HG03457 (cell line): Measurements from ENCODE around the gene COQ9.
"Not testable (repeated sequence)": the region's sequence is repeated elsewhere in the genome, so short reads cannot be mapped to it uniquely, and the experiment has no call there.

Experiments
- ATAC-seq: cut with Tn5 transposase; IDR thresholded peaks from one replicate; pipeline ENCODE4 v1.9.1; 2021; ENCODE audit warnings: moderate number of reproducible peaks; ENCODE audit not compliant: unreplicated experiment

Gene COQ9, protein sequence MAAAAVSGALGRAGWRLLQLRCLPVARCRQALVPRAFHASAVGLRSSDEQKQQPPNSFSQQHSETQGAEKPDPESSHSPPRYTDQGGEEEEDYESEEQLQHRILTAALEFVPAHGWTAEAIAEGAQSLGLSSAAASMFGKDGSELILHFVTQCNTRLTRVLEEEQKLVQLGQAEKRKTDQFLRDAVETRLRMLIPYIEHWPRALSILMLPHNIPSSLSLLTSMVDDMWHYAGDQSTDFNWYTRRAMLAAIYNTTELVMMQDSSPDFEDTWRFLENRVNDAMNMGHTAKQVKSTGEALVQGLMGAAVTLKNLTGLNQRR

DNA sequence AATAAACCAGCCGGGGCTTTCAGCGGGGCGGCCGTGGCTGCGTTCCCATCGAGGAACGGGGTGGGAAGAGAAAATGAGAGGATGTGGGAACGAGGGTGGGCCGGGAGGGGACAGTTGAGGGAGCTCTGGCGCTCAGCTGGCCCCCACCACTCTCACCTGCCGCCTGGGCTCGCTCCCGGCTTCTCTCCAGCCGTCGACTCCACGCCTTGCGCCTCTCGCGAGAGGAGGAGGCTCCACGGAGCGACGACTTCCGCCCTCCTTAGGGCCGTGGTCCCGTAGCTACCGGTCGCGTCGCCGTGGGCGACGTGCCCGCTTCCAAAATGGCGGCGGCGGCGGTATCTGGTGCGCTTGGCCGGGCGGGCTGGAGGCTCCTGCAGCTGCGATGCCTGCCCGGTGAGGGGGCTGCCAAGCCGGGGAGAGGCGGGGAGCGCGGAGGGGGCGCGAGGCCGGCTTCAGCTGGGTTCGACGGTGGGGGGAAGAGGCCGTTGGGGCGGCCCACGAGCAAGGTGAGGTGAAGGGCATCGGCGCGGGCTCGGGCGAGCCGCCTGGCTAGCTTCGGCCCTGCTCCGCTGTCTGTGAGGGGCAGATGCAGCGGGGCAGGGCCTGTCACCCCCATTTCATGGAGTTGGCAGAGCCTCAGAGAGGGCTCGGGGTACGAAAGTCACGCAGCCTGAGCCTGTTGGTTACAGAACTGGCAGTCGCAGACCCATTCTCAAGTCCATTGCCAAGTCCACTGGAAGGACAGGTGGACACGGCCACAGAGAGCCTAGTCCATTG lies at the start of gene COQ9, which contains the start of gene CIAPIN1:
Gene COQ9 (plus strand): TSS at position 294 of the 777 bp plus-strand sequence. CDS start 27 bp downstream, at position 321.
Gene CIAPIN1 (minus strand): TSS at position 200 of the 777 bp plus-strand sequence. CDS start 6,457 bp downstream, outside the sequence.
- peak; percentile 92 for ATAC-seq

DNA sequence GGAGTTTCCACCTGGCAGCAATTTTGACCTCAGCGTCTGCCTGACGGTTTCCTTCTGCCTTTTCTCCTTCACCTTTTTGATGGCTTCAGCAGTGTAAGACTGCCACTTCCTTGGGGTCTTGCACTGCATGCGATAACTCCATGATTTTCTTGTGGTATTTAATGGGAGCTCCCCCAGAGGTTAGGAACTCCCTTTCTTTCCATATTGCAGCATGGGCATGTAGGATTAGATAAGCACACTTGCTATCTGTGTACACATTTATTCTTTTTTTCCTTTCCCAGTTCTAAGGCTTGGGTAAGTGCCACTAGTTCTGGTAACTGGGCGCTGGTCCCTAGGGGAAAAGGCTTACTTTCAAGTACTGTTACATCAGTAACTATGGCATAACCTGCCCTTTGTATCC lies 49.8 kb upstream of the COQ9 start:
- ATAC-seq: not testable (repeated sequence)

DNA sequence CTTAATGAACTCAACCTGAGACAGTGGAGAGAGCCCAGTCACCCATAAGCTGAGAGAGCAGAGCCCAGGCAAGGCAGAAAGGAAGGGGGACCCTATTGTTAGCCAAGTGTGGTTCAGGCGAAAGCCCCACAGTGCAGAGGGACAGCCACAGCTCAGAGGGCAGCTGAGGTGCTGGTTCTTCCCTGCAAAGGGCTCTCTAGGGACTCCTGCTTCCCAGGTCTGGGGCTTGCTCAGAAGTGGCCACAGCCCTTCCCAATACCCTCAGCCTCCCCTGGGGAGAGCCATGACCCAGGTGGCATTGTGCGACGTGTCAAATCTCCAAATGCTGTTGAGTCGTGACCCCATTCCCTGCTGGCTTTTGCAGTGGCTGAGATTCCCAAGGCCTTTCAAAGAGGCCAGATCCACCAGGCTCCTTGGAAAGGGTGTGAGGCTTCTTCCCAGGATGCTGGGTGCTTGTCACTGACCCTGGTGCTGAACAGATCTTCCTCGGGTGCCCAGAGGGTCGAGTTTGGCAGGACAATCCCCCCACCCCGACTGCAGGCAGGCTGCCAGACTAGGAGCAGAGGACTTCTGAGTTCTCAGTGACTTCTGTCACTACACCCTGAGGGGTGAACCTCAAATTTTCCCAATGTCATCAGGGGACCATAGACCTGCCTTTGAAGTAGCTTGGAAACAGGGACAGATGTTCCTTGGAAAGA lies 45.2 kb upstream of the COQ9 start:
- ATAC-seq: no peak

DNA sequence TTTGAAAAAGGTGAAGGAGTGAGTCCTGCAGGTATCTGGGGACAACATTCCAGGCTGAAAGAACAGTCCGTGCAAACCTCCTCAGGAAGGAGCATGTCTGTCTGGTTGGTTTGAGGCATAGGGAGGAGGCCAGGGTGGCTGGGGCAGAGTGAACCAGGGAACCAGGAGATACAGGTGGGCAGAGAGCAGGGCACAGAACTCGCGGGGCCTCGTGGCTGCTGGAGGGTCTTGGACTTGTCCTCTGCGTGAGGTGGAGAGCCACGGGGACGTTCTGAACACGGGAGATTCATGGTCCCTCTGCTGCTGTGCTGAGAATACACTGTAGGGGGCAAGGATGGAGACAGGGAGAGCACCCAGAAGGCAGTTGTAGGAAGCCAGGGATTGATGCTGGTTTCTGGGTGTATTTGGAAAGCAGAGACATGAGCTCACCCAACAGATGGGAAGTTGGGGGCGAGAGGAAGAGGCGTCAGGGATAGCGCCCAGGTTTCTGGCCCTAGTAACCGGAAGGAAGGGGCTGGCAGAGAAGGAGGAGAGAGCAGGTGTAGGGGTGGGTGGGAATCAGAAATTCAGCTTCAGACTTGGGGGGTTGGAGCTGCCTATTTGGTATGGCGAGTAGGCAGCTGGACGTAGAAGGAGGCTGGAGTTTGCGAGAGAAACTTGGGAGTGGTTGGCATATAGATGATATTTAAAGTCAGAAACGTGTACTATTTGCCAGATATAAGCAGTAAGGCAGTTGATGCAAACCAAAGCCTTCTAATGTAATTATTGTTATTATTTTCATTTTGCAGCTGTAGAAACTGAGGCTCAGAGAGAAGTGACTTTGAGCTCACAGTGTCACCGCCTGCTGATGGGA lies 43.1 kb upstream of the COQ9 start, which contains the start of gene CCL17:
Gene CCL17 (plus strand): TSS at position 803 of the 853 bp plus-strand sequence. CDS start 9,166 bp downstream, outside the sequence.
- no peak for ATAC-seq

DNA sequence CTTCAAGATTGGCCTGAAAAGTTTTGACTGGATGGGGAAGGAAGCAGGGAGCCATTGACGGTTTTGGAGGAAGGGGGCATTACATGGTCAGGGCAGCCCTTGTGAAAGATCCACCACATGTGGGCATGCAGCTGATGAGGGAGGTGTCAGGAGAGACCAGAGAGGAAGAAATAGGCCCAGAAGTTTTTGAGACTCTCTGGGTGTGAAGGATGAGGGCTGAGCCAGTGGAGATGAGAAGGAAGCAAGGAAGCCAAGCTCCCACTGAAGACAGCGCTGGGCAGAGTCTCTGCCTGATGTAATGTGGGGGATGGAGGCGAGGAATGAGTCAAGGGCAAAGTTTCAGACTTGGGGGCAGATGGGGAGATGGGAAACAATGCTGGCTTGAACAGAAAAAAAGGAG lies 42.2 kb upstream of the COQ9 start:
- no peak for ATAC-seq

DNA sequence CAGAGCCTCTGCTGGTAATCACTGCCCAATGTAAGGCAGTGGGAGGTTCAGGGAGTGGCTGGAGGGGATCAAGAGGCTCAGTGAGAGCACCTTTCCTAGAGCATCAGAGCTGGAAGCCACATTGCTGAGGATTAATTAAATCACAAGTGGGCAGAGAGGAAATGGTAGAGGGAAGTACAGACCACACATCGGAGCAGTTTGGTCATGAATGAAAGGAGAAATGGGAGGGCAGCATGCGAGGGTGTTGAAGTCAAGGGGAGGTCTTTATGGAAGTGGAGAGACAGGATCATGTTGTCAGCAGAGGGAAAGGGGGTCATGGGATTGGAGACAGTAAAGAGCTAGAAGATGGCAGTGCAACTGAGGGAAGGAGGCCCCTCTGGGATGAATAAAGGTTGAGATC lies 40.4 kb upstream of the COQ9 start:
- no peak for ATAC-seq

DNA sequence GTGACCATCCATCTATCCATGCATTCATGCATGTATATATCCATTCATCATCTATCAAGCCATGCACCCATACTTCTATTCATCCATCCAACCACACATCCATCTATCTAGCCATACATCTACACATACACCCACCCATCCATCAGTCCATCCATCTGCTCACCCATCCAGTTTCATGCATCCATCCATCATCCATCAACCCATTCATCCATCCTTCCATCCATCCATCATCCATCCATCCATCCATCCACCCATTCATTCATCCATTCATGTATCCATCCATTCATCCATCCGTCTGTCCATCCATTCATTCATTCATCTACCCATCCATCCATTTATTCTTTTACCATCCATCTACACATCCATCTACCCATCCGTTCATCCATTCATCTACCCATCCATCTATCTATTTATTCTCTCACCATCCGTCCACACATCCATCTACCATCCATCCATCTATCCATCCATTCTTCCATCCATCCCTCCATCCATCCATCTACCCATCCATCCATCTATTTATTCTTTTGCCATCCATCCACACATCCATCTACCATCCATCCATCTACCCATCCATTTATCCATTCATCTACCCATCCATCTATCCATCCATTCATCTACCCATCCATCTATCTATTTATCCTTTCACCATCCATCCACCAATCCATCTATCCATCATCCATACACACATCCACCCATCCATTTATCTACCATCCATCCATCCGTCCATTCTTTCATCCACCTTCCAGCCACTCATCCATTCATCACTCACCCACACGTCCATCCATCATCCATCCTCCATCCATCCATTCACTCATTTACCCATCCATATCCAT lies 39.5 kb upstream of the COQ9 start:
- ATAC-seq: no peak

DNA sequence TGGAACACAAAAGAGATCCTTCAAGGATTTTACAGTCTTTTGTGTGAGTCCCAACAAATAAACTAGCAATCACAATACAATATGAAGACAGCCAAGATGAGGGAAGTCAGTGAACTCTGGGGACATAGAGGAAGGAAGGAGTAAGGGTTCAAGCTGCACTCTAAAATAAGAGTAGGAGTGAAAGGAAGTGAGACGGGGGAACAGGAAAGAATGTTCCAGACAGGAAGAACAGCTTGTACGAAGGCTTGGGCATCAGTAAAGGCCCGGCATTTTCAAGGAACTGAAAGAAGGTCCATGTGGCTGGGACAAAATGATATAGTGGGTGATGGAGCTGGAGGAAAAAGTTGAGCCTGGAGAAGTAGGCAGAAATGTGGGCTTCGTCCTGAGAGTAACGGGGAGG lies 38.2 kb upstream of the COQ9 start:
- ATAC-seq: no peak

DNA sequence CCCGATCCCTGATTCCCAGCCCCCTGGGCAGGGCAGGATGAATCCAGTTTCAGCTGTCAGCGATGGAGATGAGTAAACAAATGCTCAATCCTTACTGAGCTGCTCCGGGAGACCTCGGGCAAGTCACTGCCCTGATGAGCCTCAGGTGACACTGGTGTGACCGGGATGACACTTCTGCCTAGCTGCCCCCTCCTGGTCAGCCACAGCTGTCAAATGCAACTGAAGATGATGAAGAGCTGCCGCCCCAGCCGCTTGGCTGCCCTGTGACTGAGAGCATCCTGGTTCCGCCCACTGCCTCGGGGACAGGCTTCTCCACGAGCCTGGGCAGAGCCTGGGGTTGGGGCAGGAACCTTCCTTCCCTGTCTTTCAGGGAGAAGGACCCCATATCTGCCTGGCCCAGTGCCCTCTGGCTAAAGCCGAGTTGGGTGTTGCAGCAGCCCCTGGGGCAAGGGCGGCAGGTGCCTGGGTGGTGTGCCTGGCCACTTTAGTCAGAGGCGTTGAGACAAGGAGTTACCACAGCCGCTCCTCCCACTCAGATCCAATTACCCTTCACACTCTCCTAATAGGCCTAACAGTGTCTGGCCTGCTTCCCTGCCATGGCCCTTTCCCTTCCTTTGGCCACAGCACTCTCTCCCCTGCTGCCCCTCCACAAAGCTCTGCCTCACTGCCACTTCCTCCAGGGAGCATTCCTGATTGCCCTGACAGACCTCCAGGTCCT lies 37.2 kb upstream of the COQ9 start:
- ATAC-seq: no peak

DNA sequence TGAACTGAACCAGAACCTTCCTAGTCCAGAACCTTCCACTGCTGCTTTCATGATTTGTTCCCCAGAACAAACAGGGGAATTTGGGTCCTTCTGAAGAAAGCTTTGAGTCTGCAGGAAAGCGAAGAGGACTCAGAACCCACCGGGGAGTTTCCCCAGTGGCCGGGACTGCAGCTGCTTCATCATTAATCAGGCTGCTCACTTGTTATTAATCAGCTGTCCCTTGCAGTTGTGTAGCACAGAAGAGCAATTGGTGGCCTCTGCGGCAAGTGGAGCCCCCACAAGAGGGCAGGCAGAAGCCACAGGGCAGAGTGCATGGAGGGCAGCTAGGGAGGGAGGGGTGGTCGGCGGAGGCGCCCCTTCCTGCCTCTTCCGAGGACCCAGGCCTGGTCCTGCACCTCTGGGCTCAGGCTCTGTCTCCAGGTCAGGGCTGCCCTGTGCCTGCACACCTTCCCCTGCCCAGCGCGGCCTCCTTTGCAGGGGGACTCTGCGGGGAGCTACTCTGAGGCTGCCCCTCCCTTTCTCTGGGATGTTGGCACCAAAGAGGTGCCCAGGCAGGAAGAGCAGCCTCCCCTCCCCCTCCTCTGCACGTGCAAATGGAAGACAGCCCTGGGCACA lies 35.8 kb upstream of the COQ9 start:
- no peak for ATAC-seq

DNA sequence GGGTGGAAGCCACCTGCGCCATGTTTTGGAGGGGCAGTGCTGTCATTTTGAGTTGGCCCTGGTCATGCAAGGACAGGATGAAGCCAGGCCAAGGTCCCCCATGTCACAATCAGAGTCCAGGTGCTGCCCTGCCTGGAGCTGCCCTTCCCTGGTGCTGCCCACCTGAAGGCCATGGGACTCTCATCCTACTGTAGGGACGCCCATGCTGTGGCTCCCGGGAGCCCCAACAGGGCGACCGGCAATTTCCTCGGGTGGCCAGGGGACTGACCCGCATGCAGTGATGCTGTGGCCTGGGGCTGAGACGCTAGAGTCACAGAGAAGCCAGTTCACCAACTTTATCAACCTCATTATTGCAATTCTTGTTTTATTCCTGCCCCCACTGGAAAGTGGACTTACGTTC lies 34.7 kb upstream of the COQ9 start:
- no peak for ATAC-seq

DNA sequence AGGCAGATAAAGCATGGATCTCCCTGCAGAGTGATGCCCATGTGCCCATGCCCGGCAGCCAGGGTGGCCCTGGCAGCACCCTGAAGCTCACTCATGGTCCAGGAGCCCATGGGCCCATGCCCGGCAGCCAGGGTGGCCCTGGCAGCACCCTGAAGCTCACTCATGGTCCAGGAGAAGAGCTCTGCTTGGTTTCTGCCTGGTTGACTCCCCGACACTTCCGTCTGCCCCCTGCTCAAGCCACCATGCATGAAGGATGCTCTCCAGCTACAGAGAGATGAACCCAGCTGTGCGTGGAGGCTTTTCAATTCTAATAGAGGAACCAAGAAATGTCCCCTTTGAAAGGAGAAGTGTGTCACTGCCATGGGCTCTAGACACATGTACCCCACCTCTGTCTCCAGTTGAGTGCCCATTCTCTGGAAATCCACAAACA lies 34.0 kb upstream of the COQ9 start:
- peak; percentile 55 for ATAC-seq

DNA sequence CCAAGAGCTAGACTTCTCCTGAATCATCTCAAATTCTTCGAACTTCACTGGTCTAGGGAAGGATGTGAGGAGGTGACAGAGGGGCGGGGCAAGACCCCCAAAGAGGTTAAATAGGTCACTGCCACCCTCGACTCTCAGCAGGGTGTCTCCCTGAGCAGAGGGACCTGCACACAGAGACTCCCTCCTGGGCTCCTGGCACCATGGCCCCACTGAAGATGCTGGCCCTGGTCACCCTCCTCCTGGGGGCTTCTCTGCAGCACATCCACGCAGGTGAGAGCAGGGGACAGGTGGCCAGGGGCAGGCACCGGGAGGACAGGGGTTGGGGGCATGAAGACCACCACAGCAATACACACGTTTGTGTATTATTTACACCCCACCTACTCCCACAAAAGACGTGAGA lies 33.5 kb upstream of the COQ9 start:
- ATAC-seq: no peak

DNA sequence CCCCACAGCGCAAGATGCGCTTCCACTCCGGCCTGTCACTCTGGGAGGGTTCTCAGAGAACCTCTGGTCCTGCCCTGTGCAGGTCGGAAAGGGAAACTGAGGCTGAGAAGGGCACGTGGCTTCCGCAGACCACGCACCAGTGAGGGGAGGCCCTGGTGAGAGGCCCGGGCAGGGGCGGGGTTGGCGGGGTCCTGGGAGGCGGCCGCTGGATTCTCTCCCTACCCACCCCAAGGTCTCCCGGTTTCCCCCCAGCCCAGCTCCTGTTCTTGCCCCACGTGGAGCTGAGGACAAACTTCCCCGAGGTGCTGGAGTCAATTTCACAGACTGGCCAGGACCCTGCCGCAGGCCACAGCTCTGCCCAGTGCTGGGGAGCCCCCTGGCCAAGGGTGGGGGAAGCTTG lies 31.2 kb upstream of the COQ9 start:
- ATAC-seq: no peak

DNA sequence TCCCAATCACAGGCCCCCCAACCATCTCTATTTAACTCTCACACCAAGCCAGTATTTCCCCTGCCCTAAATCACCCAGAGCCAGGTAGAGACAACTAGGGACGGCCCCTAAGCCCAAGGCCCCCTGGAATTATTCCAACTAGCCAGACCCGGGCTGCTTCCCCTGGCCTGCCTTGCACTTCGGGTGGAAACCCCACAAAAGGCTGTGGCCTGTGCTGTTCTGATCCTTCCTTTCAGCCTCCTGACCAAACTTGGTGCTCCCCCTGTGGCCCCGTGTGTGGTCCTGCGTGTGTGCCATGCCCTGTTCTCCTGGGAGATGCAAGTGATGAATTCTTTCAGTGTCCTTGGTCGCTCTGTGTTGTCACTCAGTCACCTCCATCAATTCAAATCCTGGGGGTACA lies 27.8 kb upstream of the COQ9 start:
- ATAC-seq: no peak

DNA sequence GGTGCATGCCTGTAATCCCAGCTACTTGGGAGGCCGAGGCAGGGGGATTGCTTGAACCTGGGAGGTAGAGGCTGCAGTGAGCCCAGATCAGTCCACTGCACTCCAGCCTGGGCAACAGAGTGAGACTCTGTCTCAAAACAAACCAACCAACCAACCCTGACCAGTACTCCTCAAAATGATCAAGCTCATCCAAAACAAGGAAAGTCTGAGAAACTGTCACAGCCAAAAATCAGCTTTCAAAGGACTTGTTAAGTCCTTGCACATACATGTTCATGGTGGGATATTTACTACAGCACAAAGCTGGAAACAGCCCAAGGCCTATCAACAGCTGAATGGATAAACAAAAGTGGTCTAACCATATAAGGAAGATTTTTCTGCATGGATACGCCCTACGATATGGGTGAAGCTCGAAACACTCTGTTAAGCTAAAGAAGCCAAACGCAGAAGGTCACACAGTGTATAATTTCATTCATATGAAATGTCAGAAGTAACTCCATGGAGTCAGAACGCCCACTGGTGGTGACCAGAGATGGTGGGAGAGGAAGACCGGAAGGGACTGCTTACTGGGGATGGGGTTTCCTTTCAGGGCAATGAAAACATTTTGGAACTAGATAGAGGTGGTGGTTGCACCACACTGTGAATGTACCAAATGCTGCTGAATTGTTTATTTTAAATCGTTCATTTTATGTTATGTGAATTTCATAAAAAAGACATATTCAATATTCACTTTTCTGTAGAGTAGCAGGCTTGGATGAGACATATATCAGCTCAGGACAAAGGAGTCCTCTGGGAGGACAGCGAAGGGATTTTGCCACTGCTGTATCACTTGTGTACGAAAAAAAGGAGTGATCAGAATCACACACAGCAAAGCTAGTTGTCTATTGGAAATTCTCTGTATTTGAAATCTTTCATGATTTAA lies 25.0 kb upstream of the COQ9 start:
- no peak for ATAC-seq

DNA sequence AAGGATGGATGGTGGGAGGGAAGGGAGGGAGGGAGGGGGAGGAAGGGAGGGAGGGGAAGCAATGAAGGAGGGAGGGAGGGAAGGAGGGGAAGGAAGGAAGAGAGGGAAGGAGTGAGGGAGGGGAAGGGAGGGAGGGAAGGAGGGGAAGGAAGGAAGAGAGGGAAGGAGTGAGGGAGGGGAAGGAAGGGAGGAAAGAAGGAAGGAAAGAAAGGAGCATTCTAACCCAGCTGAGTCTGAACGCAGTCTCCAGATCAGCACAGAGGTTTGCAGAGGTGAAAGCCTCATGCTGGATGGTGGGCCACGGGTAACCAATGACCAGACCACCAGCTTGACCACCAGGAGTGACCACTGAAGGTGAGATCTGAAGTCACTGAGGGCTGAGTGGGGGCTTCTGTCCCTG lies 24.1 kb upstream of the COQ9 start:
- ATAC-seq: no peak

DNA sequence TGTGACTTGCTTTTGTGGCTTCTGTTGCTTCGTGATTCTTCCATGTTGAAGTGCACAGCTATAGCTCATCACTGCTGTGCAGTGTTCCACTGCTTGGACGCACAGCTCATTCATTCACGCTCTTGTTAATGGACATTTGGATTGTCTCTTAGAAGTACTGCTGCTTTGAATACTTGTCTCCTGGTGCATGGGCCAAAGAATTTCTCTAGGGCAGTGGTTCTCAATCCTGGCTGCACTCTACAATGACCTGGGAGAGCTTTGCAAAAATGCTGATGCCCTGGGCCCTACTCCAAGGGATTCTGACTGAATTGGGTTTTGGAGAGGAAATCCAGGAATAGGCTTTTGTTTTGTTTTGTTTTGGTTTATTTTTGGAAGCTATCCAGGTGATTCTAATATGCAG lies 22.7 kb upstream of the COQ9 start:
- ATAC-seq: no peak
